Stimulated activated CD4-positive, alpha-beta T cell treated with anti-CD3 and anti-CD28 coated beads, TNF-alpha, amount 100 ng/mL, for 24 hours (primary cell): Measurements from ENCODE around the gene TMEM30A.

Source experiments
- DNase-seq, 3 experiments: peaks; one replicate each; pipeline ENCODE4 v3.0.0-alpha.2; 2020; ENCODE audit warnings: low read depth in 3 of 3

TMEM30A gene

DNA sequence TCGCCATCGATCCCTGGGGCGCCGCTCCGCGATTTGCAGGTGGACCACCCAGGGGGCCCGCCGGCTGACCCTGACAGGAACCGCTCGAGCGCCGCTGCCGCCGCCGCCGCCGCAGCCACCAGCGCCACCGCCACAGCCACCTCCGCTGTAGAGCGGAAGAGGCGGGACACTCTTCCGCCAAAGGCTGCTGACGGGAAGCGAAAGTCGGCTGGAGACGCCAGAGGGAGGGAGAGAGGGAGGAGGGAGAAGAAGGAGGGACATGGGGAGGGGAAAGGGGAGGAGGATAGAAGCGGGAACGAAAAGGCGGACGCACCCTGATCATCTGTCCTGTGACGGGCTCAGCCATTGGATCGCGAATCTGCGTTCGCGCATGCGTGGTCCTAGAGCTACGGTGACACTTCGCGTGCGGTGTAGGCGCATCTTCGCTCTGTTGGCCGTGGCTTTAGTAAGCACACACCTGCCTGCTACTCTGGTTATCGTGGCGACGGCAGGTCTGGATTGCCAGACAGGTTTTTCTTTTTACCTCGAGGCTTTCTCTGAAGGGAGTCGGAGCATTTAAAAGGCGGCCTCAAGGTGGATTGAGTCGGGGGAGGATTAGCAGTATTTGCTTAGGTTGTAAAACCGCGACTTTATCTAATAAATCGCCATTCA, at the start of gene TMEM30A:
TMEM30A (minus strand) TSS at position 161 of the 651 bp plus-strand sequence; CDS start at position 7, 154 bp downstream.
- DNase-seq: peak; percentile 91 to 95 (median 94)

DNA sequence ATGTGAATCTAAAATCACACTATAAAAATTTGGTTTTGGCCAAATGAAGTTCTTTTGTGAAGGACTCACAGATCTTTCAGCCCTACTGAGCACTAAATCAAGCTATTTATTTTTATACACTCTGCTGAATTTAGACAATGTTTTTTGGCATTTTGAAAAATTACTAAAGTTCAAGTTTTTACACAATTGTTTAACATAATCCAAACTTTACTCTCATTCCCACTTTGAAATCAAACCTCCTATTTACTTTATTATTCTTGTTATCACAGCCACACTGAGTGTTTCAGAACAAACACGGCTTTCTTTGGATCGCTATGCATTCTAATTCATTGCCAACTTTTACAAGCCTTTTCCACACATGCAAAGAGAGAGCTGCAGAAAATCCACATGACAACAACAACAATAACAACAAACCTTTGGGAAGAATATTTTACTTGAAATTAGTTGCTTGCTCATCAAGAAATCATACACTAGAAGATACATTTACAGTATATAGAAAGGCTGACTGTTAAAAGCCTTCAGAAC, 49.1 kb upstream of the TMEM30A start:
- DNase-seq: no peak

DNA sequence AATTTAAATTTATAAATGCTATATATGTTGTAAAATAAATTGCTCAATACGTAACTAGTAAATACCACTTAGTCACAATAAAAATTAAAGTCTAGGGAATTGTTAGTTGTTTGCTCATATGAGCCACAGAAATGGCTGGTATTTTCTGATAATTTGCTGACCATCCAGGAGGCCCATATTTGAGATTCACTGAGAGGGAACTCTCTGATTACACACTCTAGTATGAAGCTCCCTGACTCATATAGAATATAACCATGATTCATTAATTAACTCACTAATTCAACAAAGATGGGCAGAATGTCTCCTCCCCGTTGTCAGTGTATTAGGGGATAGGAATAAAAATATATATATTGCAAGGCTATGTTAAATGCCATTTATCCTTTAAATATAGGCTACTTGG, 46.6 kb upstream of the TMEM30A start:
- DNase-seq: no peak

DNA sequence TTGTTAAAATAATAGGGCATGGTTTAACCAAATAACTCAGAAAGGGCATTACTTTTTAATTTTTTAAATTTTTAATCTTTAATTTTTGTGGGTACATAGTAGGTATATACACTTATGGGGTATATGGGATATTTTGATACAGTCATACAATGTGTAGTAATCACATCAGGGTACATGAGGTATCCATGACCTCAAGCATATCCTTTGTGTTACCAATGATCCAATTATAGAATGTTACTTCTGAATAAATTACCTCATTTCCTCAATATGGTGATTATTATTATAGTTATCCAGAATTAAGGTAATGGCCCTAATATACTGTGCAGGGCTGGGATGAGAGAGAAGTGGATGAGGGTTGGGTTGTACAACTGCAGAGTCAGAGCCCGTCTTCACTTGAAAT, 45.1 kb upstream of the TMEM30A start:
- DNase-seq: no peak

DNA sequence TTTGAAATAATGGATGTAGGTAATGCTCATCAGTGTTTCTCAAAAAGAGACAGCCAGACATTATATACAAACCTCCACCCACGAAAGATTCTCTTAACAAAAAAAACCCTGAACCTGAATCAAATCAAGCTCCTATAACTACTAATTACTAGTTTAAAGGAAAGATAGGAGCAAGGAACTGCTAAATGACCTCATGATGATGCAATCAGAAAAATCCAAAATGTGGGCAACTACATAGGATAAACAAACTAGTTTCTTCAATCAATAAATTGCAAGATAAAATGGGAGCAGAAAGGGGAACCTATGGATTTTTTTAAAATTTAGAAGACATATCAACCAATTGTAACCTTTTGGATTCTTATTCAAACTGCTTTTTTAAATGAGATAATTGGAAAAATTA, 43.2 kb upstream of the TMEM30A start:
- no peak for DNase-seq

DNA sequence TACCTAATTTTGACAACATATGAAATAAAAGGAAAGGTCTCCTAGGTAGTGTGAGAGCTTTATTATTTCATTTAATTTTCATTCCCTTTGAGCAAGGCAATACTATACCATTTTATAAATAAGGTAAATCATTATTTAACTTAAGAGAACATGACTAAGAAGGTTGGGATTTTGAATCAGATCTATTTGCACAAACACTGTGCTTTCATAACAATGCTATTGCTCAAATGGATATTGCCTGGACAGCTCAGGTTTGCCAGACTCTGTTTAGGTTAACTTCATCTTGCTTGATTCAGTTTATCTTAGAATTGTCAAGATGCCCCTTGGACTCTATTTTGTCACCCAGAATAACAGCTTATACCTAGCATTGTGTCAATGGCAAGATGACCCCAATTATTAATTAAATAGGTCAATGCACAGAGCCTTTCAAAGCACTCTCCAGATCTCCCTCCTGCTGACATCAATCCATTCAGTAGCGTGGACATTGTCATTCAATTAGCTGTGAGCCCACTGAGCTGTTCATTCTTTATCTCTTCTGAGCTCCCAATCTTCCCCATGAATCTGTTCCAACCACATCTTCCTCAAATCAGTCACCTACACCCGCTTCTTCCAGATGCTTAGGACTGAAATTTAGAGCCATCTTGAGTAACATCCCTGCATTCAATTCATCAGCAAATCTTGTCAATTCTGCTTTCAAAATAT, 42.1 kb upstream of the TMEM30A start:
- DNase-seq: no peak

DNA sequence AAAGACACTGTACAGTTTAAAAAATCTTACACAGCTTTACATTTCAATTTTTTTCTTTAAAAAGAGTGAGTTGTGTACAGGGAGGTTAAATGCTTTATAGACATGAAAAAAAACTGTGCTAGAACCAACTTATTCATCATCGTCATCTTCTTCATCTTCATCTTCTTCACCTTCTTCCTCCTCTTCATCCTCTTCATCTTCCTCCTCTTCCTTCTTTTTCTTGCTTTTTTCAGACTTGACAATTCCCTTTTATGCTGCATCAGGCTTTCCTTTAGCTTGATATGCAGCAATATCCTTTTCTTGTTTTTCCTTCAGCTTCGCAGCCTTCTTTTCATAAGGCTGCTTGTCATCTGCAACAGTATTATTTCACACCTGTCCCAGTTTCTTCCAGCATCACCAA, 34.3 kb upstream of the TMEM30A start:
- no peak for DNase-seq

DNA sequence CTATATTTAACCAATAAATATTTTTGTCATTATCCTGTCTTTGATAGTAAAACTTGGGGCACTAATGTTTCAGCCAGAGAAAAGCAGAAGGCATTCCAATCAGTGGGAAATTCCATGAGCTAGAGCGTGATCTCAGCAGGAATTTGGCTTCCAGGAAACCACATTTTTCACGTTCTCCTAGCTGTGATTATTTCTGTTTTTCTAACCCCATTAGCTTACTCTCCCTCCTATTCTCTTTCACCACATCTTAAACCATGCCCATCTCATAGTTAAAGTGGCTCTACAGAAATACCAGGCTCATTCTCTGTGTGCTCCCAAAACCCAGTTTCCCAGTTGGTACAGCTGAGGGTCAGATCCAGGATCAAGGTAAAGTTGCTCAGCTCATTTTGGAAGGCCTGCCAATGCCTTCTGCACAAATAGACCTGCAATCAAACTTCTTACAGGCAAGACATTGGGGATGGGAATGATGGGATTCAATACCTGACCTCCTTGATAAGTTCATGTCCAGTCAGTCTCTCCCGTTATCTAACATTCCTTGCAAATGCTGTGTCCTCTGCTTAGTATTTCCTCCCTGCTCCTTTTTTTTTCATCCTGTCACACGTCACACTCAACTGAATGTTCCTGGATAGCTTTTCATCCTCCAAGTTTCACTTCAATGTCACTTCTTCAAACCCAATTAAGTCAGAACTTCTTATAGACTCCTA, 33.1 kb upstream of the TMEM30A start:
- DNase-seq: no peak

DNA sequence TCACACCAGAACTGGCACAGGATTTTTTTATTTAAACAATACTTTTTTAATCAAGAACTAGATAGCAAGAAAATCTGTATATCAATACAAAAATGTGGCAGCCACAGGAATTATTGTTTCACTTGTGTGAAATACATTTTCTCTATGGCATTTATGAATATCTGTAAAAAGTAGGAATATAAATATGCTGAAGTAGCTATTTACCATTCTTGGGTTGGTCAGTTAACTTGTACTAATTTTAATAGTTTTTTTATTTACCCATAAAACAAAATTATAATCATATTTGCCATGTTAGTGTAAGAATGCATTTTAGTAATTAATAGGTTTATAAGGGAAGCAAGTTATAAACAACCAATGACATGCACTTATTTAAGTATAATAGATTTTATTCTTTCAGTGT, 31.4 kb upstream of the TMEM30A start:
- no peak for DNase-seq

DNA sequence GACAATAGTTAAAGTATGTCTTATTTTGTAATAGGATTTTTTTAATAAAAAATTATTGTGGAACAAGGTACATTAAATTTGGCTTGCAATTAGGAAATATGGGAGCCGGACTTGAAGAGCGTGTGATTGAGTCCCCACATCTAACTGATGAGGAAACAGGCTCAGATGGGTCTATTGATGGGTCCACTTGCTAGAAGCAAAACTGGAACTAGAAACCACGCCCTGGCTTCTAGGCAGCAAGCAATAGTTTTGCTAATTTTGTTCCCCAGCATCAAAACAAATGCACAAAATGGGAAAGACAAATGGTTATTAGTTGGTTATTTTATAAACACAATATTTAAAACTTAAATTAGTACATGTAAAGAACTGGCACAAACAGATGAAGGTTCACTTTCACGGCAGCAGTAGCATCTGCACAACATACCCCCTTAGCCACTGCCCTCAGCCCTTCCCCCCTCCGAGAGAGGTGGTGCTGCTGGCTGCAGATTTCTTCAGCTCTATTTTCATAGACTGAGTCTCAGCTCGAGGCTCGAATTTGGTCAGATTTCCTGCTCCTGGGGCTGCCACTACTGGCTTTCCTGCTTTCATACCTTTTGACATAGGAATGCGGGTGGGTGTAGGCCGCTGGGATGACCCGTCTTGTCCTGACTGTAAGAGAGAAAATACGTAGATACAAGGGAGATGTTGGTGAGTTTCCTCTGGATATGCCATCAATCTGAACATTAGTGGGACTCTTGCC, 23.8 kb upstream of the TMEM30A start:
- DNase-seq: no peak

DNA sequence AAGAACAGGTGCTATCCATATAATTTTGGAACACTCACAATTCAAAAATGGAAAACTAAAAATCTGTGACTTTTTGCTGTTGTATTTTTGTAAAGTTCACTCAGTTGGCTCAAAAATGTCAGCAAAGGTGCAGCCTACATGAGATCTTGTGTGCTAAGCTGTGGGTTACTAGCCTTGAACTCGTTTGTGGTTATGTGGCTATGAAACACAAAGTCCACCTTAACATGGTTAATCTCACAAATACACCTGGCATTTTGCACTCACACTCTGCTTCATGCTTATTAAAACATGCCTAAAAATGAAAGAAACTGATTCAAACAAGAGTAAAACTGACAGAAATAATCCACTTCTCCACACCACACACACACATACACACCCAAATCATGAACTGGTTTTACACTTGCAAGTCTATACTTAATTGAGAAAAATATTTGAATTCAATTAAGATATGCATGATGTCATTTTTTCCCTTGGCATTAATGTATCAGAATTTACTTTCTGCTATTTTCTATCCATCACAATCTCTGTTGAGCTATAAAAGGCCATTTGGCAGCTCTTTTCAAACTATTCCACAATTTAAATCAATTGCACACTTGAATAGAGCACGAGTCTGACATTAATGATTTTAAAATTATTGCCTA, 22.9 kb upstream of the TMEM30A start:
- DNase-seq: no peak

DNA sequence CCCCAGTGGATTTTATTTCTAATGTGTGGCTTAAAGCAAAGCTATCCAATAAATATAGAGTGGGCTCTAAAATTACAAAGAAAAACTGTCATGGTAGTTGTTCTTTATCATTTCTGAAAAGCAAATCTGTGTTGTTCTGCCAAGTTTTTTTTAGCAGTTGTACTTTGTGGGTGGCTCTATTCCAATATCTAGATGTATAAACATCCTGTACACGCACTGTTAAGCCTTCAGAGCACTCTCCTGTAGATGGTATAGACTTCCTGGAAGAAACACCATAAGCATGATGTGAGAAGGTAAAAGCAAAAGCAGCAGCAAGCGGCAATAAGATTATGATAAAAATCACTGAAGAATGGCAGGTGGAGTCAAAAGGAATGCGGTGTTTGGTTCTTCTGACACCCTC, 21.5 kb upstream of the TMEM30A start:
- no peak for DNase-seq

DNA sequence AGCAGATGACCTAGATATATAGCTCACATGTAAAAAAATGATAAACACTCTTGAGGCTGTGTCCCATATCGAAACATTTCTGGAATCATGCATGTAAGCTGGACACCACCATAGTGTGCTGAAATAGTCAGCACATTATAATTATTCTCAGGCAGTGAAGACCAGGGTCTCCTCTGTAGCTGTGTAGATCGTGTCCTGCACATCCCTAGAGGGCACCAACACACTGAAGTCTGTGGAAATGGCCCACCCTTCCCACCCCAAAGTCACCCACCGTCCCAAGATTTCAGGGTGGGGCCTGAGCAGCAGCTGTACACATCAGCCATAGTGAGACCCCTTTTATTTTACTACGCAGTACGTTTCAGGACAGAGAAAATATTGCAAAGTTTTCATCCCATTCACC, 21.0 kb upstream of the TMEM30A start:
- DNase-seq: no peak

DNA sequence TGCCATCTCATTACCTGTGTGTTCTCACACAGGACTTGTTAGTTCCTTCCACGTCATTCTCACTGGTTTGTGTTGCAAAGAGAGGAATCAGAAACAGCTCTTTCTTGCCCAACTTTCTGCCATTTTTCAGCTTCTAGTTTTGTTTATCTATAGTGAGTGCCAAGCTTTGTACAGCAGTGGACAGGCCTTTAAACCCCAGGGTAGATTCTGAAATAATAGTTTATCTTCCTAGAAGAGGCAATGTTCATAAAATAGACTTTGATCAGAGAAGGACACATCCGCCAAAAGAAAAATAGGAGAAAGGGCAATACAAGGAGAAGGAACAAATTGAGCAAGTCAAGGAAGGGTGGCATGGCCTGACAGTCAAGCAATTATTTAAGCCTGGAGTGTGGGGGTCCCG, 17.7 kb upstream of the TMEM30A start:
- DNase-seq: no peak

DNA sequence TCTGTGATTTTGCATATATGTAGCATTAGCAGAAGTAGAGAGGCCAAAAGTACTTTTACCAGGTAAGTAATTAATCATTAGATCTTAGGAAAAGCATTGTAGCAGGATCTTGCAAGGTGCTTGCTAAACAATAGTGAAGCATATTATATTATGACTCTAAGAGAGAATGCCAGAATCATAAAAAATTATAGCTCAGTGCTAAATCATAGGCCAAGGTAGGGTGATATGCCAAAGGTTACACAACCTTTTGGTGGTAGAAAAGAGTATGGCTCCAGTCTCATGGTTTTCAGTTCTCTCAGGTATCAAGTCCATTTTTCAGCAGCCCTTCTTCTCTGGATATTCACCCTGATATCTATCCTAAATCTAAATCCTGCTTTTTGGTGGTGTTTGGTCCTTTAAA, 16.9 kb upstream of the TMEM30A start:
- DNase-seq: no peak

DNA sequence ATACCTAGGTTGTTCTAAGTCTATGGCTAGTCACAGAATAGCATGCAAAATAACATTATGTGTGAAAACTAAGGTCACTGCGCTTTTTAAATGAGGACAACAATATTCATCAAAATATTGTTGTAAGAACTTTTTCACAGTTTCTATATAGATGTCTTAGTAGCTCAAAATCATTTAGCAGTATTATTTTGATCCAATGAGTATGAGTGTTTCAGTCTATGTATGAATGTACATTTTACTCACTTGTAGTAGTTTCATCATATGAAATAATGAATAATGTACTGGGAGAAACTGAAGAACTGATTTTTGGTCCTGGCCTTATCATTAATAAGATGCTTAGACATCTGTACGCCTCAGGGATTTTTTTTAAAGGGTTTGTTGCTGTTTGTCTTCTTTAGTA, 16.5 kb upstream of the TMEM30A start:
- no peak for DNase-seq

DNA sequence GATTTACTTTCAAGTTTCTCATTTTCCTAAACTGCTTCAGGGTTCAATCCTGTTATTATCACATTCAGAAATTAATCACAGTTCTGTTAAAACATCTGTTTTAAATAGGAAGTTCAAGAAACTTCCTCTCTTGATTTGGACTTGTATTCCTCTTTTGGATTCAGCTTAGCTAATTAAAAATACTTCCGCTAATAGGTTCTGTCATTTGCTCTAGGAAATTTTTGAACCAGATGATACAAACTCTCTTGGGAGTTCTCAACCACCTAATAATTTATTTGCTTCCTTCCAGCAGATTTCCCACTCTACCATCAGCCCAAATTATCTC, 15.9 kb upstream of the TMEM30A start:
- DNase-seq: no peak

DNA sequence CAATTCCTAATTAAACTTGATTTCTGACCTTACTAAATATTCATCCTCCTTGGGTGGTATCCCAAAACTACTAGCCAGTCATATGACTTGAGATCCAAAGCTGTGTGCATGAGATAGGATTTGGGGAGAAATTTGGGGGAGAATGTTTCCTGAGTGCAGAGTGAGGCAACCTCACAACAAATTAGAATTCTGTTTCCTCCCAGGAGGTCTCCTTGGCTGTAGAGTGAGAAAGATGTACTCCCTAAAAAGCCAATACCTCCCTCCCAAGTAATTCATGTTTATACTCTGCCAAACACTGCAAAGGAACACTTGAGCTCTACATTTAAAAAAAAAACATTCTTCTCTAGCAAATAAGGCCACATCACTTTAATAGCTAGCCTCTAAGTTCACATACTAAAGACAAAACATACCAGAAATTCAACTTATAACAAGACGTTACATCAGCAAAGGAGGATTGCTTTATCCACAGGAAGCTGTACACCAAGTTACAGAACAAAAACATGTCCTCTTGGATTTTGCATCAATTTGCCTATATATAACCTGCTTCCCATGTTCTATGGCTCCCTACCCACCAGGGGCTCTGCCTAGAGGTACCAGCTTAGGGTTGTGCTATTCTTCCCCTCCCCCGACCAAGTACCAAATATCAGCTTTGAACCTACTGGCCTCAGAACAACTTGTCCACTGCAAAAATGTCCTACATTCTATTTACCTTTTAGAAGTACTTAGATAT, 15.4 kb upstream of the TMEM30A start:
- DNase-seq: no peak

DNA sequence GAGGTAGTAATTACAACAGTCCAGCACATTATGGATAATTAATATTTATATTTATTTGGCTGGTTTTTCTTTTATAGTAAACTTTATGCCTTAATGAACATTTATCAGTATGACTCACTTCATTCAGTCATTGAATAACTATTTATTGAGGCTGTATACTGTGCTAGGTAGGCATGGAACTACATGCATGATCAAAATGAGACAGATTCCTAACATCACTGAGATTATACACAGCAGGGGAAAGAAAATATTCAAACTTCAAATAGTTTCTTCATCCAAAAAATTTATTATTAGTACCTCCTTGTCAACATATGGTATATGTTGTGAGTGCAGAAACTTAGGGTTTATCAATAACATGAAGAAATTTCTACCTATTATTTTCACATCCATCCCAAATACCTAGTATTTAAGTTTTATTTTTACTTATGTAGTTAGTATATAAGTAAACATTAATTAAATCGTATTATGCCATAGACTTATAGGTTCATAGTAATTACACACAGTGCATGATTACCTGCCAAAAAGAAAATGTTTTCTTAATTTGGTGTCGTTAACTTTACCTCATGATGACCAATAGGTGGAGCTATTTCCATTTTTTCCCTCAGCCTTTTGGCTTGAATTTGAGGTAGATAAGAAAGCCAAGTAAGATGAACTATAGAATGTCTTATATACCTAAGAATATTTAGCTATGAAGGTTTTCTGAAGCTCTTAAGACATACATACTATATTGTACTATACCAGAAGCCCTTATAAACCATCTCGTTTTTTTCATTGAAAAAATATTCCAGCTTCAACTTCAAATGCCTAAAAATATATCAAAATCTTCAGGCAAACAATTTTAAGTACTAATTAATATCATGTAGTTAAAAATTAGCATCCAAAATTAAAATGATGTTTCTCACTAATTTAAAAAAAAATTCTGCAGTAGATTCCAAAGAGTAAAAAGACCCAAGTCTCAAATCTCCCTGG, 12.5 kb upstream of the TMEM30A start:
- no peak for DNase-seq

DNA sequence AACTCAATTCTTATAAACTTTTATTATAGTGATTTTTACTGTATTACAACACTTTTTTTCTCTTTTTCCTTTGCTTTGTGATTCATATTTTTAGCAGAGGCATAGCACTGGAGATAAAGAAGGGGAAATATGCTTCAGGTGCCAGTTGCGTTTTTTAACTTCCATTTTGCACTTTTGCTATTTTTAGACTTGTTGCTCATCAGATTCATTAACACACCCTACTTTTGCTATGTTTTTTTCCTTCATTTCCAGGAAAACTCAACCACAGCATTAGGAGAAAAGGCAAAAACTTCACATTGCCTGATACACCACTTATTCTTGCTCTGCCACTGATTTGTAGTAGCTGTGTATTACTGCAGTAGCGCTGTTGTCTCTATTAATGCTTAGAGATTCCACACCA, 8.0 kb upstream of the TMEM30A start:
- DNase-seq: no peak
